ENCODE measurements around the gene SENP6.

Gene SENP6

DNA sequence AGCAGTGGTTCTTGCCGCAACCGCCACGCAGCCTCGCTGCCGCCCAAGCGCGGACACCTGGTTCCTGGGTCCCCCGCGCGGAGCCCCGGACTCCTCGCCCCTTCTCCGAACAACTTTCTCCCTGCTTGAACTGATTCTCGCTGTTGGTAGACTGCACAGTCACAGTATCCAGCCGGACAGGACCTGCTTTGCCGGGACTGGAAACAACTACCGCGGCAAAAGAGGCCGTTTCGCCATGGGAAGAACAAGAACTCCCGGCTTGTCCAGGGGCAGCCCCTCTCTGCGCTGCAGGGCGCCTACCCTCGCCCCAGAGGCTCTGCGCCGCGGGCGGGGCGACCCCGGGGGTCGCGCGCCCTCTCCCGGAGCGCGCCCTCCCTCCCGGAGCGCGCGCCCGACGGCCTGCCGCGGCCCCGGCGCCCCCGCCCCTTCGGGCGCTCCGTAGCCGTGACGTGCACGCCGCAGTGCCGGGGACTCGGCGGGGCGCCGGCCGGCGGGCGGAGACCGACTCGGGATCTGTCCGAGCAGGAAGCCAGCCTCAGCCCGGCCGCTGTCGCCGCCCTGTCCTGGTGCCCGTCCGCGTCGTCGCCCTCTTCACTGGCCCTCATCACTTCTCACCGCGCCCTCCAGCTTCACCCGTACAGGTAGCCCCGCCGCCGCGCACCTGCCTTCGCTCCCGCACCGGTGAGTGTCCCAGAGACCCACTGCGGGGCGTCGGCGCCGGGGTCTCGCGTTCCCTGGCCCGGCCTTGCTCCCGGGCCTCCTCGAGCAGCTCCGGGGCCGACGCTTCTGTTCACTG lies 147.3 kb downstream of the SENP6 start, which contains the start of gene MYO6:
Gene MYO6 (plus strand): TSS at position 497 of the 796 bp plus-strand sequence. CDS start 68,309 bp downstream, outside the sequence.
- DNase-seq, result peak; percentile 7

DNA sequence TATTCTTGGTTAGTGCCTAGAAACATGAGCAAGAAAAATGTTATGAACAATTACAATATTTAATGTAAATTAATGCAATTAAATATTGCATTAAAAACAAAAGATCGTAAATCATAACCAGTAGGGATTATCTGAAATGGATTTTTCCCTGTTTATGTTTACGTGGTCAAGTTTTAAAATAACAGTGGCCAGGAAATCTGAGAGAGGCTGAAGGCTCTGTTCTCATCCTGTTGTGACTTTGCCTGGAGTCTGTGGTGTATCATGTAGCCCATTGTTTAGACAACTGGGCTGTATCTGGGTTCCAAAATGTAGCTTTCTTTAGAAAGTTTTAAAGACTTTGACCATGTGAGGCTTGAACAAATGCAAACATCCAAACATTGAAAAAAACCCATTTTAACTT lies 149.8 kb downstream of the SENP6 start:
- DNase-seq, result no peak

DNA sequence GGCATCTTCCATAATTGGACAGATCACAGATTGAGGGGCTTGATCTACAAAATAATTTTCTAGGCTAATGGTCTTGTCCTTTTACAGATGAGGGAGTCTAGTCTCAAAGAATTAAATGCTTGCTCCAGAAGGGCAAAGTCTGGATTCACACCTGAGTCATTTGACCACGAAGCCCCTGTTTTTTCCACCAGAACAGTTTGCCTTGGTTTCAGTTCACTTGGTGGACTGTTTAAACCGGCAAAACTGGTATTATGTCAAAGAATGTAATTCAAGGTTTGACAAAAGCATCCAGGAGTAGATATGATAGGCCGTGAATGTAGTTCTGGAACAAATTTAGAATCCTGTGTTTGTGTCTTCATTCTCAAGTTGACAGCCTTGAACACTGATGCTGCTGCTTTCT lies 150.7 kb downstream of the SENP6 start:
- DNase-seq, result no peak

DNA sequence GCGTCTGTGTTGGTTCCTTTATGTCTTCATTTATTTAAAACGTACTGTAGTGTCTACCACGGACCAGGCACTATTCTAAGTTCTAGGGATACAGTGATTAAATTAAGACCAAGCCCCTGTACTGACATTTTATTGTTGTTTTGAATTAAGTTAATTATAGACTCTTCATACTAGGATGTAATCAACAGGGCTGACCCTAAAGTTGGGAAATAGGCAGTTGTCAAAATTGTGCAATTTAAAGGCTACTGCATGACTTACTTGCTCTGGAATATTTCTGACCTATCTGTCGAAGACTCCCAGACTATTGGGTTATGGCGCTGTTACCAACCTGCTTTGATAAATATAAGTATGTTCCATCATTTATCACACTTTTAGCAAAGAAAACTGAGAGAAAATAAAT lies 154.0 kb downstream of the SENP6 start:
- no peak for DNase-seq

DNA sequence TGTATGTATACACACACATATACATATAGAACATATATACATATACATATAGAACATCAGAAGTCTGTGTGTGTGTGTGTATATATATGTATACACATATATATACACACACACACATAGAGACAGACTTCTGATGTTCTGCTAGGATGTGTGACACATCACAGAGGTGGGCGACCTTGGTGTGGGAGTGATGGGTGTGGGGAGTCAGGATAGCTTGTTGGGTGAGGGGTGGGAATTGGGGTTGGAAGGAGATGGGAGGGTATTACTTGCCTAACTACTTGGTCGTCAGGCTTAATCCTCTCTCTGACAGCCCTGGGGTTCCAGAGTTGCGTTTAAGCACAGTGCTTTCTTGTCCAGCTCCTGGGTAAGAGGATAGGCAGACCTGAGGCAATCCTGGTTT lies 155.6 kb downstream of the SENP6 start:
- DNase-seq, result no peak

DNA sequence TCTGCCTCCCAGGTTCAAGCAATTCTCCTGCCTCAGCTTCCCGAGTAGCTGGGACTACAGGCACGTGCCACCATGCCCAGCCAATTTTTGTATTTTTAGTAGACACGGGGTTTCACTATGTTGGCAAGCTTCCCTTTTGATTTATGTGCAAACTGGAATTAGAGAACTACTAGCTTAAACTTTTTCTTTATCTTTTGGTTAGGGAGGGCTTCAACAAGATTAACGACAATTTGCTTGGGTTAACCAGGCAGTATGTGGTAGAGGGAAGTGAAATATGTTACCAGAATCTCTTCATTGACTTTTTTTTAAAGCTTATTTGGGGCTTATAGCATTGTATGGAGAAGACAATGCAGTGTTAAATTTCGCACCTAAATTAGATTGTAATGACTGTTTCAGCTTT lies 156.4 kb downstream of the SENP6 start:
- DNase-seq, result no peak

DNA sequence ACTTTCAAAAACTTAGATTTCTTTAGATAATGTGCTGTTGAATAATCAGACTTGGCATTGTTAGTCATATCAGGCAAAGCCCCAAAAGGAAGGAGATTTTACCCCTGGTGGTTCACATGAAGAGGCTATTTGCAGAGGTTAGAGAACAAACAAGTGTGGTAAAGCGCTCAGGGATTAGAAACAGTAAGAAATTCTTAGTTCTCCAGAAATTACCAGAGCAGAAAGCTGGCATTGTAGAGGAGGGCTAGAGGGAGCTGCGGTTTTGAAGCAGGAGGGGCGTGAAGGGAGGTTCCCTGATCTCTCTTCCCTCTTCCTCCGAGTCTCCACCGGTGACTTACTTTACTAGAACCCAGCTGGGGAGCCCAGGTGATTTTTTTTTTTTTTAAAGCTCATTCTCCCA lies 157.5 kb downstream of the SENP6 start:
- no peak for DNase-seq

DNA sequence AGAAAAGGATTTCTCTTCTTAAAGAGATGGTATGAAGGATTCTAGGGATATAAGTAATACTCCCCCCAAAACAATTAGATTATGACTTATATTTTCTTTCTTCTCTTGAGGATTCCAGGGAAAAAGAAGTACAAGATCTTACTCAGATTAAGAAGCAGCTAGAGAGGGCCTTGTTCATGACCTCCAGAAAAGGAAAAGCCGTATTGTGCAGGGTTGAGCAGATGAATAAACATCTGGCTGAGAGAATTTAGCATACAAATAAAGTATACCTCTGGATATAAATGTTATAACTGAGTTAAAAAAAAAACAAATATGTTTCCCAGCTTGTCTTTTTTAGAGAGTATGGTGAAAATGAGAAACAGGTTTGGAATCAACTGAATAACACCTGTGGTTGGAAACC lies 158.6 kb downstream of the SENP6 start:
- DNase-seq, result no peak

DNA sequence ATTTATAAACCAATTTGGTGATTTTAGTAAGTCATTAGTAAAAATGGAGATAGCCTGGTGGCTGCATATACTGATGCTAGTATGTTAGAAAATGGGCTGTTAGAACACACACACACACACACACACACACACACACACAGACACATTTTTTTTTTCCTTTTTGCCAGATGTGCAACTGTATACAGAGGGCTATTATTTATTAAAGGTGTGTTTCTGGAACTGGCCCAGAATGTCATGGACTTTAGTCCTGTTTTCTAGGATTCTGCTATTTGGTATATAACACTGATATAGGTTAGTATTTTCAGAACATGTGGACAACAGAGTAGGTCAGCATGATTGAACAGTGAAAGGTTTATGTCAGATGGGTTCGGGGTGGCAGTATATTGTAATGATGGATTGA lies 159.8 kb downstream of the SENP6 start:
- DNase-seq, result no peak

DNA sequence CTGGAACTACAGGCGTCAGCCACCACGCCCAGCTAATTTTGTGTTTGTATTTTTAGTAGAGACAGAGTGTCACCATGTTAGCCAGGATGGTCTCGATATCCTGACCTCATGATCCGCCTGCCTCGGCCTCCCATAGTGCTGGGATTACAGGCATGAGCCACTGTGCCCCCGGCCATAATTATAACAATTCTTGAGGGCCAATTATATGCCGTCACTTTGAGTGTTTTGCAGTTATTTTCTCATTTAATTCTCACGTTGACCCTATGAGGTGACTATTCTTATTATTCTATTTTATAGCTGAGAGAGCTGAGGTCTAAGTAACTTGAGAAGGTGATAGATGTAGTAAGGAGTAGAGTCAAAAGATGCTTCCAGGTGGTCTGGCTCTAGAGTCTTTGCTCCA lies 160.4 kb downstream of the SENP6 start:
- DNase-seq, result no peak

DNA sequence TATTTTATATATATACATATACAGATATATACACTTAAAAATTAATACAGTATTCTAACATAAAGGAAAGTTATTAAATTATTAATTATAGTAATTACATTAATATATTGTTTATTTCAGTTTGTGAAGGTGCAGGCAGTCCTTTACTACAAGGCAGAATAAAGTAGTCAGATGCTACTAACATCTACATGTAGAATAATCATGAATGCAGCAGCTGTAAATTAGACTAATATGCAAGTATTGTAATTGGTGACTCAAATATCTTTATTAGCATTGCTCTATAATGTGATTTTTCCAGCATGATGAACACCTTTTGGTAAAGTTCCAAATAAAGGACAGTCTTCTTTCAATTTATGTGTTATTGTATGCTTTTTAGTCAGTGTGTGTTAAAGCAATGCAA lies 164.7 kb downstream of the SENP6 start:
- no peak for DNase-seq

Data from effector CD4-positive, alpha-beta T cell (primary cell).